BLaER1 (cell line): ENCODE measurements around the gene OR4C6.

Experiments used
- H3K27ac ChIP-seq: shearing (Covaris generic); formaldehyde crosslinking; 2 replicates; pipeline ENCODE4 v1.8.1; 2022
- H3K27me3 ChIP-seq: shearing (Covaris generic); formaldehyde crosslinking; 2 replicates; pipeline ENCODE4 v1.8.1; 2022
- H3K36me3 ChIP-seq: shearing (Covaris generic); formaldehyde crosslinking; 2 replicates; pipeline ENCODE4 v1.8.1; 2022
- H3K4me1 ChIP-seq: shearing (Covaris generic); formaldehyde crosslinking; 2 replicates; pipeline ENCODE4 v1.8.1; 2022
- H3K4me2 ChIP-seq: shearing (Covaris generic); formaldehyde crosslinking; 2 replicates; pipeline ENCODE4 v1.8.1; 2022
- H3K4me3 ChIP-seq: shearing (Covaris generic); formaldehyde crosslinking; 2 replicates; pipeline ENCODE4 v1.8.1; 2022
- H3K9ac ChIP-seq: shearing (Covaris generic); formaldehyde crosslinking; 2 replicates; pipeline ENCODE4 v1.8.1; 2022
- H3K9me3 ChIP-seq: shearing (Covaris generic); formaldehyde crosslinking; 2 replicates; pipeline ENCODE4 v1.8.1; 2022
- H4K20me1 ChIP-seq: shearing (Covaris generic); formaldehyde crosslinking; 2 replicates; pipeline ENCODE4 v1.8.1; 2022
- Cebpa-rat ChIP-seq: shearing (Covaris generic); IDR thresholded peaks from 2 replicates; pipeline ENCODE4 v1.8.1; 2022

Gene OR4C6

GRCh38 chr11:55701429-55701828, 39.4 kb downstream of the OR4C6 start:
- no peaks in the 10 kb centered on the region for H3K27me3 ChIP-seq
- H3K9me3 ChIP-seq = peaks cover 13% of the 10 kb centered on the region; the same call in 1 of the 2 replicates
- no peak overlapping the region for H3K27ac ChIP-seq
- H3K4me2 ChIP-seq = no peak overlapping the region
- no peak for TF ChIP-seq Cebpa-rat
- H3K36me3 ChIP-seq = no peaks in the 10 kb centered on the region
- H3K9ac ChIP-seq = no peak overlapping the region
- no peaks in the 10 kb centered on the region for H4K20me1 ChIP-seq
- no peak overlapping the region for H3K4me3 ChIP-seq
- no peaks in the 10 kb centered on the region for H3K4me1 ChIP-seq

GRCh38 chr11:55707029-55707428, 45.0 kb downstream of the OR4C6 start:
- H3K27me3 ChIP-seq = no peaks in the 10 kb centered on the region
- TF ChIP-seq Cebpa-rat = no peak
- no peak overlapping the region for H3K9ac ChIP-seq
- no peaks in the 10 kb centered on the region for H3K36me3 ChIP-seq
- H3K4me2 ChIP-seq = no peak overlapping the region
- no peak overlapping the region for H3K4me3 ChIP-seq
- H3K27ac ChIP-seq = no peak overlapping the region
- peaks cover 6% of the 10 kb centered on the region; the same call in 1 of the 2 replicates for H3K9me3 ChIP-seq
- no peaks in the 10 kb centered on the region for H4K20me1 ChIP-seq
- H3K4me1 ChIP-seq = no peaks in the 10 kb centered on the region

- Histone ChIP-seq H3K4me3 (no peak overlapping the region), H3K9ac (no peak overlapping the region), H3K9me3 (no peaks in the 10 kb centered on the region), H3K36me3 (no peaks in the 10 kb centered on the region), H4K20me1 (no peaks in the 10 kb centered on the region), H3K4me2 (no peak overlapping the region), H3K27me3 (no peaks in the 10 kb centered on the region), H3K4me1 (no peaks in the 10 kb centered on the region), H3K27ac (no peak overlapping the region)
- TF ChIP-seq Cebpa-rat = no peak
These were observed 53.2 kb downstream of the OR4C6 start for GRCh38 chr11:55714982-55715888.
